LNCAP (cell line): ENCODE results near the gene NKD1.
A peak's percentile ranks its signal among the peaks of the same experiment; 100 is the strongest.

Experiments
- TF ChIP-seq, protein P1 (sequence below): fragments of 450-650 bp; IDR thresholded peaks from 2 replicates; pipeline ENCODE4 v1.5.1; 2017; ENCODE audit warnings: mild to moderate bottlenecking

Gene NKD1

DNA sequence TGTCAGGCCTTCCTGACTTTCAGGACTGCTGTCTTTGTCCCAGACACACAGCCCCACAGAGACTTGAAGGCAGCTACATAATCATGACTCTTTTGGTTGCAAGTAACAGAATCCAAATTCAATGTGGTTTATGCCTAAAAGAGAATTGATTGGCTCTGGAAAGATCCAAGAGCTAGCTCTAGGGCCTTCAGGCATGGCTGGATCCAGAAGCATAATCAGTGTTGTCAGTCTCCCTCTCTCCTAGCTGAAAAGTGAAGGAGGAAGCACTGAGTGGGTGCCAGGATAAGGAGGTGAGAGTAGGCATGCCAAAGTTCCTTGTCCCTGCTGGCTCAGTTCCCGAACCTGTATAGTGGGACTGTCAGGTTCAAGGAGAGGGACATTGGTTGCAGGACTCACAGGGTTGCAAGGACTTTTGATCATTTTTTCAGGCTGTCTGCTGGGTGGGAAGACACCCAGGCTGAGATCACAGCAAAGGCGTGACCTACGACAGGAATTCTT, 107.4 kb downstream of the NKD1 start:
- TF ChIP-seq, protein P1, sequence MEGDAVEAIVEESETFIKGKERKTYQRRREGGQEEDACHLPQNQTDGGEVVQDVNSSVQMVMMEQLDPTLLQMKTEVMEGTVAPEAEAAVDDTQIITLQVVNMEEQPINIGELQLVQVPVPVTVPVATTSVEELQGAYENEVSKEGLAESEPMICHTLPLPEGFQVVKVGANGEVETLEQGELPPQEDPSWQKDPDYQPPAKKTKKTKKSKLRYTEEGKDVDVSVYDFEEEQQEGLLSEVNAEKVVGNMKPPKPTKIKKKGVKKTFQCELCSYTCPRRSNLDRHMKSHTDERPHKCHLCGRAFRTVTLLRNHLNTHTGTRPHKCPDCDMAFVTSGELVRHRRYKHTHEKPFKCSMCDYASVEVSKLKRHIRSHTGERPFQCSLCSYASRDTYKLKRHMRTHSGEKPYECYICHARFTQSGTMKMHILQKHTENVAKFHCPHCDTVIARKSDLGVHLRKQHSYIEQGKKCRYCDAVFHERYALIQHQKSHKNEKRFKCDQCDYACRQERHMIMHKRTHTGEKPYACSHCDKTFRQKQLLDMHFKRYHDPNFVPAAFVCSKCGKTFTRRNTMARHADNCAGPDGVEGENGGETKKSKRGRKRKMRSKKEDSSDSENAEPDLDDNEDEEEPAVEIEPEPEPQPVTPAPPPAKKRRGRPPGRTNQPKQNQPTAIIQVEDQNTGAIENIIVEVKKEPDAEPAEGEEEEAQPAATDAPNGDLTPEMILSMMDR: no peak

DNA sequence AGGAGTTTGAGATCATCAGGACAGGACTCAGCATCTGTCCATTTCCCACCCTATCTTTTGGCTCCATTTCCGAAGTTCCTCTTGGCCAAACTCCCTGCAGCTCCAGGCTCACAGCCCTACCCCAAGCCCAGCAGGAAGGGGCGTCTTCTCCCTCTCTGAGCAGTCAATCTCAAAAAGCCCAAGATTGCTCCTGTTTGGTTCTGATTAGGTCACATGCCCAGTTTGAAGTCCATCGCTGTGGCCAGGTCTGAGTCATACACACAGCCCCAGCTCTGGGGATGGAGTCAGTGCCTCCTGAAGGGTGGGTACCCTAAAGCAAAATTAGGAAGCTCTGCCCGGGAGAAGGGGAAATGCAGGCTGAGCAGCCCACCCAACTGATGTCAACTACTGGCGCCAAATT, 109.0 kb downstream of the NKD1 start:
- TF ChIP-seq, protein P1: no peak

DNA sequence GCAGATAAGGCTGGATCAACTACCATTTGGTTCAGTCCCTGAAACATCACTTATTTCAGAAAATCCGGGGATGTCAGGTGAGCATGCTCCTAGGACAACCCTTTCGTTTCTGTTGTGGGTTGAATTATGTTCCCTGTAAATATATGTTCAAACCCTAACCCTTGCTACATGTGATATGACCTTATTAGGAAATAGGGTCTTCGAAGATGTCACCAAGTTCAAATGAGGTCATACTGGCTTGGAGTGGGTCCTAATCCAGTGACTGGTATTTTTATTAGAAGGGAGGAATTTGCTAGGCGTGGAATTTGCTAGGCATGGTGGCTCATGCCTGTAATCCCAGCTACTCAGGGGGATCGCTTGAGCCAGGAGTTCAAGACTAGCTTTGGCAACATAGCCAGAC, 111.6 kb downstream of the NKD1 start:
- TF ChIP-seq, protein P1: no peak

DNA sequence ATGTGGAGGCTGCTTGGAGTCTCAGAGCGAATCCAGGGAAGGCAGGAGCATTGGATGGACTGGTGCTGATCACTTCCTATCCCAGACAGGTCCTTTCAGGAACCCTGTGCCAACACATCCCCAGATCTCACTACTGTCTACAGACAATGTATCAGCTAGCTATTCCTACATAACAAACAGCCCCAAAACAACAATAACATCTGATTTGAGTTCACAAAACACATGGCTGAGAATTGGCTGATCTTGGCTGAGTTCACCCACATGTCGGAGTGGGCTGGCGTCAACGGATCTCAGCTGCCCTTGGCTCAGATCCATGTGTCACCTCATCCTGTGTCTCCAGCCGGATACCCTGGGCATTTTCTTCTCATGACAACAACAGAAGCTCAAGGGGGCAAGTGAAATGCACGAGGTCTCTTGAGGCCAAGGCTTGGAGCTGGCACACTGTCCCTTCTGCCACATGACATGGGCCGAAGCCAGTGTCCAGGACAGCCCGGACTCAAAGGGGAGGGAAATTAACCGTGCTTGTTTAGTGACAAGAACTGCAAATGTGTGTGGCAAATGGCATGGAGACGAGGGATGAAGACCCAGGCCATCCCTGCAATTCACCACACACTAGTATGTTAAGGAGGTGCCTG, 114.2 kb downstream of the NKD1 start:
- TF ChIP-seq, protein P1: no peak

DNA sequence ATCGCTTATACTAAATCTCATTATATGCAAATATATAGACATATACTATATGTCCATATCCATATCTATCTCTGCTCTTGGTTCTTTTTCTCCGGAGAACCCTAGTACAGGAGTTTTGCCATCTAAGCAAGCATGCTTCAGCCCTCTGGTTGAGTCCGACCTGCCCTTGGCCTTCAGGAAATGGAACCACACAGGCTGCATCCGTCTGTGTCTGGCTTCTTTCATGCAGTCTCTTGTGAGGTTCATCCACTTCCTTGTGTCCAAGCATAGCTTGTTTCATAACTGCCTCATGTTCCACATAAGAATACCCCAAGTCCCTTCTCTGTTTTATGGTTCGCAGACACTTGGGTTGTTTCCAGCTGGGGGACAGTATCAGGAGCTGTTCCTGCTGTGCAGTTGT, 116.1 kb downstream of the NKD1 start:
- TF ChIP-seq, protein P1: no peak

DNA sequence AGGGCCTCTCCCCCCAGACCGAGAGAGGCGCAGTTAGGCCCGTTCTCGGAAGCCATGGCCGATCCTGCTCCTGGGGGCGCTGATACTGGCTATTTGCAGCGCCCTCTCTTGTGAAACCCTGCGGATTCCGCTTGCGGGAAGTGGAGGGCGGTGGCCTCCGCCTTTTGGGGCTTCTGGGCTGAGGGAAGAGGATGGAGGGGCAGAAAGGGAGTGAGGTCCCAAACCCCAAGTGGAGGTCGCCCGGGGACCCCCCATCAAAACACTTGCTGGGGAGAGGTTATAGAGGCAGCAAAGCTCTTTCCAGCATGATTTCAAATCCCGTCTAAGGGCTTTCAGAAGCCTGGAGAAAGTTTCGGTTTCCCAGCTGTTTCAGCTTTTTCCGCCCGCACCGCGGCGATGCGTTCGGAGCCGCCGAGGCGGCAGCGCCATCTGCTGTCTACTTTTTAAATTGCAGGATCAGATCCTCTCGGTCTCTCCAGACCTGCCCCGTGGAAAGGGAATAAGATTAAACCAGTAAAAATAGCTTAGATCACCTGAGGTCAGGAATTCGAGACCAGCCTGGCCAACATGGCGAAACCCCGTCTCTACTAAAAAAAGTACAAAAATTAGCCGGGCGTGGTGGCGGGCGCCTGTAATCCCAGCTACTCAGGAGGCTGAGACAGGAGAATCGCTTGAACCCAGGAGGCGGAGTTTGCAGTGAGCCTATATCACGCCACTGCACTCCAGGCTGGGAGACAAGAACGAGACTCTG, 117.1 kb downstream of the NKD1 start:
- TF ChIP-seq, protein P1: peak; percentile 85

DNA sequence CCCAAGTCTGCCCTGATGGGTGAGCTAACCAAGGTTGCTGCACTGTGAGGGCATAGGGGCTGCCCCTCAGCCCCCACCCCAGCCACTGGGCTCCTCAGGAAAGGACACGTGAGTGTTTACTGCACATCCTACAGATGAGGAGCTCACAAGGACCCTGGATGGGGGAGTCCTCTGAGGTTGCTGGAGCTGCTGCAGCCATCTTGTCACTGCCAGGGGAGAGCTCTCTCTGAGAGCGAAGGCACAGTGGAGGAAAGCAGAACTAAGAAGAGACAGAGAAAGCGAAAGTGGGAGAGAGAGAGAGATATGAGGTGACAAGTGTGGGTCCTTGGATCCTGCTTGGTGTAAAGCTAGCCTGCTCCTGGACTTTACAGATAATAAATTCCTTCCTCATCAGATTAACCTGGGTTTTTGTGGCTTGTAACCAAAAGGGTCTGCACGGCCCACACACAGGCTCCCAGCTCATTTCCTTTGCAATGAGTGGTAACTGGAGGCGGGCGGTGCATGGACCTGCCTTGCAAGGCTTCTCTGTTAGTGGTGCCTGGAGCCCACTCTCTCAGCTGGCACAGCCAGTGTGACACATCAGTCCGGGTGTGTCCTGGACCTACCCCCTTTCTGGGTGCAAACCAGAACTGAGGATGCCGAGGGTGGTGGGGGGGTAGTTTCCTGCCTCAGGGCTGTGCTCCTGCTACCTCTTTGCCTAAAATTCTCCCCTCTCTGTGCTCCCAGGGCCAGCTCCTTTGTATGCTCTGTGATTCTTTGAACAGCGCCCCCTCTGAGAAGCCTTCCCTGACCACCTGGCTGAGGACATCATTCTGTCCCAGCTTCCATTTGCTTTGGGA, 118.7 kb downstream of the NKD1 start:
- TF ChIP-seq, protein P1: no peak
